HepG2 (cell line): ENCODE data around the gene OR5L2. TPM values are rescaled to one million over a fixed set of nuclear protein-coding genes. Genes with fewer than 3 reads are reported as not detected.

ENCODE experiments used
- ATAC-seq: fragments of 200-7000 bp; cut with Tn5 transposase; 3 replicates; pipeline ENCODE4 v1.9.1; 2020; ENCODE audit warnings: mild to moderate bottlenecking, moderate library complexity
- BruUV-seq: library from RNA; stranded (reverse); fragments of 400-500 nt; replicated peaks from 2 replicates; lab custom pipeline; 2021; lab: Mats Ljungman, UMichigan
- CTCF ChIA-PET: fragments of 300-600 bp; formaldehyde crosslinking; extraction: SDS; loops from one replicate; lab custom pipeline; 2021; ENCODE audit warnings: low total read pairs, inconsistent platforms, low intra/inter-chr PET ratio; lab: Yijun Ruan, JAX
- POLR2A ChIA-PET: fragments of 350-600 bp; sonication (Branson Sonifier 250); formaldehyde crosslinking; loops from one replicate; lab custom pipeline; 2020; ENCODE audit warnings: antibody characterized with exemption, inconsistent platforms; lab: Yijun Ruan, JAX
- DNase-seq: peaks from one replicate; pipeline ENCODE4 v3.0.0-alpha.2; 2015; ENCODE audit warnings: low spot score
- FAIRE-seq: peaks from 3 replicates; lab custom pipeline; 2011; peaks lifted over from hg19 to GRCh38; lab: Jason Lieb, UNC
- H2AFZ ChIP-seq: one replicate; pipeline ENCODE4 v1.6.1; 2011; ENCODE audit warnings: low read length, inconsistent platforms
- H3K27ac ChIP-seq: fragments of 300-600 bp; 3 replicates; pipeline ENCODE4 v1.8.0; 2011; ENCODE audit warnings: mixed run types, mild to moderate bottlenecking, mixed read lengths, low read length, inconsistent platforms; ENCODE audit not compliant: insufficient read depth; ENCODE audit errors: extremely low read length
- H3K27me3 ChIP-seq, 2 experiments: fragments of 200-600 bp in 1 of 2; 2 replicates in 1 of 2; 3 replicates in 1 of 2; pipeline versions ENCODE4 v1.6.0 to v1.8.0; 2011; ENCODE audit warnings: low read length in 2 of 2, mild to moderate bottlenecking in 2 of 2, moderate library complexity in 2 of 2, inconsistent platforms in 1 of 2; ENCODE audit not compliant: insufficient read depth in 2 of 2, control insufficient read depth in 1 of 2
- H3K36me3 ChIP-seq, 2 experiments: fragments of 200-600 bp in 1 of 2; replicated peaks in 1 of 2; 2 replicates in 1 of 2; 3 replicates in 1 of 2; pipeline versions ENCODE4 v1.5.1 to v1.8.0; 2011; ENCODE audit warnings: low read length in 2 of 2, inconsistent platforms in 1 of 2; ENCODE audit not compliant: insufficient read depth in 2 of 2, control insufficient read depth in 1 of 2
- H3K4me1 ChIP-seq: 2 replicates; pipeline ENCODE4 v1.5.1; 2012; ENCODE audit warnings: low read length, inconsistent platforms; ENCODE audit not compliant: insufficient read depth
- H3K4me2 ChIP-seq: 2 replicates; pipeline ENCODE4 v1.6.0; 2011; ENCODE audit warnings: low read depth, low read length, inconsistent platforms
- H3K4me3 ChIP-seq, 3 experiments: fragments of 200-600 bp in 1 of 3; sonication (generic), shearing (Covaris generic) in 1 of 3; replicated peaks in 1 of 3; 2 replicates each; pipeline ENCODE4 v1.5.1; 2011 to 2016; ENCODE audit warnings: low read length in 3 of 3, inconsistent platforms in 2 of 3, low read depth in 2 of 3, mild to moderate bottlenecking in 2 of 3, control low read depth in 1 of 3, mixed read lengths in 1 of 3; ENCODE audit not compliant: insufficient read depth in 1 of 3
- H3K79me2 ChIP-seq: one replicate; pipeline ENCODE4 v1.6.1; 2011; ENCODE audit warnings: low read length, inconsistent platforms; ENCODE audit not compliant: insufficient read depth
- H3K9ac ChIP-seq: 2 replicates; pipeline ENCODE4 v1.6.0; 2011; ENCODE audit warnings: mild to moderate bottlenecking, low read depth, low read length, inconsistent platforms; ENCODE audit not compliant: insufficient read depth
- H3K9me3 ChIP-seq: 2 replicates; pipeline ENCODE4 v1.5.1; 2012; ENCODE audit warnings: mild to moderate bottlenecking, low read length
- H4K20me1 ChIP-seq: 2 replicates; pipeline ENCODE4 v1.6.0; 2011; ENCODE audit warnings: inconsistent platforms, mild to moderate bottlenecking, low read length, moderate library complexity; ENCODE audit not compliant: insufficient read depth
- ATF7 ChIP-seq, 2 experiments: fragments of 450-650 bp in 1 of 2; sonication (generic) in 1 of 2; formaldehyde crosslinking in 1 of 2; IDR thresholded peaks; 2 replicates each; pipeline versions ENCODE4 v1.4.0 to v1.6.1; 2016 to 2020; ENCODE audit warnings: antibody characterized with exemption in 1 of 2, mild to moderate bottlenecking in 1 of 2, missing genetic modification reagents in 1 of 2
- MAFF ChIP-seq: IDR thresholded peaks from 2 replicates; pipeline ENCODE4 v1.6.1; 2011; ENCODE audit warnings: low read depth, low read length, improper control_type of control experiment
- MAFK ChIP-seq, 2 experiments: IDR thresholded peaks in 1 of 2; conservative IDR thresholded peaks in 1 of 2; 2 replicates each; pipeline ENCODE4 v1.6.1; 2011; ENCODE audit warnings: improper control_type of control experiment in 2 of 2, low read length in 2 of 2
- PCBP1 ChIP-seq: fragments of 200-400 bp; formaldehyde crosslinking; IDR thresholded peaks from 2 replicates; pipeline ENCODE4 v1.6.1; 2017; ENCODE audit warnings: mild to moderate bottlenecking, low read depth, low read length, borderline replicate concordance
- REL ChIP-seq: sonication (generic); formaldehyde crosslinking; conservative IDR thresholded peaks from 2 replicates; pipeline ENCODE4 v1.8.0; 2022; ENCODE audit warnings: mild to moderate bottlenecking, missing genetic modification reagents, moderate library complexity
- XBP1 ChIP-seq: sonication (generic); formaldehyde crosslinking; IDR thresholded peaks from 2 replicates; pipeline ENCODE4 v1.5.0; 2020; ENCODE audit warnings: missing genetic modification reagents
- ZFP41 ChIP-seq: sonication (generic); formaldehyde crosslinking; IDR thresholded peaks from 2 replicates; pipeline ENCODE4 v1.4.0; 2020; ENCODE audit warnings: mild to moderate bottlenecking, missing genetic modification reagents, borderline replicate concordance
- WGBS: methylation state at CpG from one replicate; pipeline ENCODE4 v1.1.6; 2017; ENCODE audit warnings: low lambda C conversion rate; 5-methylcytosine and 5-hydroxymethylcytosine counted together
- in situ Hi-C: cut with HindIII; loops from 2 replicates; pipeline ENCODE4 v1.10.0; 2017; ENCODE audit warnings: low pct_unique_long_range_greater_than_20kb; ENCODE audit not compliant: extremely low pct_ligation_motif_present
- intact Hi-C: fragments of 100-400 bp; cut with micrococcal nuclease; formaldehyde crosslinking; loops from one replicate; pipeline ENCODE4 v1.10.0; 2022; ENCODE audit not compliant: unreplicated experiment
- polyA plus RNA-seq, 8 experiments: library from polyadenylated mRNA; depleted of rRNA in 3 of 8; stranded (reverse) in 7 of 8; unstranded in 1 of 8; fragments of >200 nt; fragmentation: Illumina TruSeq in 4 of 8; extraction: Trizol in 4 of 8; gene quantifications; 2 replicates each; pipeline versions ENCODE4 v1.2.1 to v1.2.3, GENCODE V29; 2011 to 2016; ENCODE audit warnings: low read depth in 4 of 8, missing spikeins in 1 of 8, mixed read lengths in 1 of 8; ENCODE audit not compliant: insufficient read depth in 1 of 8
- total RNA-seq, 5 experiments: library from RNA; depleted of rRNA; stranded (reverse); fragments of >200 nt; fragmentation: Illumina TruSeq; extraction: Trizol; gene quantifications; 2 replicates each; pipeline ENCODE4 v1.2.3, GENCODE V29; 2016; ENCODE audit warnings: low read depth in 1 of 5

OR5L2 gene
- total and polyA plus RNA-seq, 2 of the 13 experiments (the other 11 are each of a cell fraction or from before 2014, with no cell fraction given), result not detected

DNA sequence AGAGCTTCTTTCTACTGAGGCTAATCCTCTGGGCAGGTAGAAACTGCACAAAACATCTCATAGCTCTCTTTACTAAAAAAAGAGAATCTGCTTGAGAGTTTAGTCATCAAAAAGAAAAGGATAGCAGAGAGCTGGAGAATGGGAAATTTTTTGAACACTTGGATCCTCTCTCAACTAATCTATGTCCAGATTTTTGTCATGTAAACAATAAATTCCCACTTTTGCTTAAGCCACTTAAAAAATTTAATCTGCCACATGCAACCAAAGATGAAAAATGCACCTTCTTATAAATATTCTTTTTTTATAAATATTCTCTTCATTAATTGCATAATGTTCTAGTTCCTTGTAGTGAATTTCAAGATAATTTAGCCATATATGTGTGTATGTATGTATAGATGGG is 22.0 kb downstream of the OR5L2 start:
- FAIRE-seq (no peak), ATAC-seq (no peak)
- H2AFZ ChIP-seq, result no peak overlapping the region
- H3K36me3 ChIP-seq, result no peaks in the 10 kb centered on the region
- H3K4me3 ChIP-seq, result no peak overlapping the region
- POLR2A ChIA-PET, result no interaction called here
- intact Hi-C loops, result no loop called here
- H3K4me2 ChIP-seq, result no peak overlapping the region
- H3K27ac ChIP-seq, result no peak overlapping the region
- no peaks in the 10 kb centered on the region for H3K27me3 ChIP-seq
- TF ChIP-seq MAFF (peak; percentile 83), XBP1 (no peak), MAFK (conservative IDR thresholded peaks at IDR 0.05 in 1 of 2, IDR thresholded peaks at IDR 0.05 in 1 of 2; ENCODE audit: low read length in 2 of 2) (peak; percentile 76 to 90)
- TF ChIP-seq, all 625 proteins: peak for 2
- no peaks in the 10 kb centered on the region for H3K4me1 ChIP-seq
- in situ Hi-C loops, result no loop called here
- no TSS peak for BruUV-seq
- DNase-seq, result no peak
- peaks cover 23% of the 10 kb centered on the region for H3K9me3 ChIP-seq
- no peaks in the 10 kb centered on the region for H3K79me2 ChIP-seq
- CTCF ChIA-PET, result no interaction called here
- no peak overlapping the region for H3K9ac ChIP-seq
- H4K20me1 ChIP-seq, result no peaks in the 10 kb centered on the region

DNA sequence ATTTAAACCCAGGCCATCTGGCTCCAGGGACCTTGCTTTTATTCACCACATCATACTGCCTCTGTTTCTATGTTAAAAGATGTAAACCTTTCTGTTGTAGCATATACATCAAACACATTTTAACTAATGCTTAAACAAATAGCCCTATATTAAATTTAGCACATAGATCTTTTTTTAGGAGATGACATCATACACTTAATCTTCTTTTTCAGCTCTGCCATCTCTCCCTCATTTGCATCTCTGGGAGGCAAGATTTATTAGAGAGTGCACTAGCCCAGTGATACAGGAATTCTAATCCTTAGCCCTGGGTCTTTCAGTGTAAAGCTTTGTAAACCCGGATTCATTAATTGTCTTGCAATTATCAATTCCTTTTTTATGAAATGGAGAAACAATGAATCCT is 25.1 kb downstream of the OR5L2 start:
- H3K9ac ChIP-seq, result no peak overlapping the region
- WGBS, result 3% methylated on average over 1 of the region's 1 CpG

More for the DNA sequence above, 25.1 kb downstream of the OR5L2 start:
- intact Hi-C loops (no loop called here), in situ Hi-C loops (no loop called here)
- Histone ChIP-seq H3K9me3 (peaks cover 9% of the 10 kb centered on the region), H3K36me3 (no peaks in the 10 kb centered on the region), H3K4me1 (no peaks in the 10 kb centered on the region), H3K79me2 (no peaks in the 10 kb centered on the region), H3K4me3 (no peak overlapping the region), H3K27ac (no peak overlapping the region), H3K4me2 (no peak overlapping the region), H4K20me1 (no peaks in the 10 kb centered on the region), H3K27me3 (no peaks in the 10 kb centered on the region), H2AFZ (no peak overlapping the region)
- BruUV-seq, result no TSS peak
- DNase-seq, result no peak
- FAIRE-seq, result no peak
- ATAC-seq, result no peak
- CTCF ChIA-PET, result no interaction called here
- POLR2A ChIA-PET, result no interaction called here
- TF ChIP-seq ZFP41 (CRISPR knock-in tag) (no peak), PCBP1 (no peak), REL (CRISPR knock-in tag) (no peak), ATF7 (IDR thresholded peaks at IDR 0.05) (peak; percentile 67), ATF7 (CRISPR knock-in tag; IDR thresholded peaks at IDR 0.05) (no peak)
- TF ChIP-seq, all 625 proteins: peak for 1
